Measurements from ENCODE around the gene ODF2.

The ODF2 gene

DNA sequence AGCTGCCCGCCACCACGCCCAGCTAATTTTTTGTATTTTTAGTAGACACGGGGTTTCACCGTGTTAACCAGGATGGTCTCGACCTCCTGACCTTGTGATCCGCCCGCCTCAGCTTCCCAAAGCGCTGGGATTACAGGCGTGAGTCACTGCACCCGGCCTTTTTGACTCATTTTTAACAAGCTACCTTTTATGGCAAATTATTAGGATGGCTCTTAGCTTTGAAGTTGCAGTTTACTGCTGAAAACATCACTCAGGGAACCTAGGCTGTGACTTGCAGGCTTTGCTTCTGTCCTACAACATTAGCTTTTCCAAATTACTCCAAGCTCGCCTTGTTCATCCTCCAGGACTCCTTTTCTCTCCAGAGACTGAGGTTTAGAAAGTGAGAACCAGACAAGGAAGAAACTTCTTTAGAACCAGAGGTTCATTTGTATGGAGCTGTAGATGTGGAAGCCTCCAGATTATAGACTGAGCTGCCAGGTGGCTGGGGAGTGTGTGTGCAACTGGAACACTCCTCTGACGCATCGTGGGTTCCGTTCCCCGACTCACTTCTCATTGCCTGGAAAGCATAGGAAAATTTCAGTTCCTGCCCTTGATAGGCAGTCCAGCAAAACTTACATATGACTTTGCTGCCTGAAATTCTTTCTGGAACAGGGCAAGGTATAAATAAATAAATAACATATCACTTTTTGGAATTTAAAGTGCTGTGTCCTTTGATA, 72.8 kb downstream of the ODF2 start:
- no peak for DNase-seq (ENCODE audit: low read depth in 2 of 2)

GRCh38 chr9:128529191-128529590, 73.4 kb downstream of the ODF2 start:
- no peak for DNase-seq (ENCODE audit: low read depth in 2 of 2)

DNA sequence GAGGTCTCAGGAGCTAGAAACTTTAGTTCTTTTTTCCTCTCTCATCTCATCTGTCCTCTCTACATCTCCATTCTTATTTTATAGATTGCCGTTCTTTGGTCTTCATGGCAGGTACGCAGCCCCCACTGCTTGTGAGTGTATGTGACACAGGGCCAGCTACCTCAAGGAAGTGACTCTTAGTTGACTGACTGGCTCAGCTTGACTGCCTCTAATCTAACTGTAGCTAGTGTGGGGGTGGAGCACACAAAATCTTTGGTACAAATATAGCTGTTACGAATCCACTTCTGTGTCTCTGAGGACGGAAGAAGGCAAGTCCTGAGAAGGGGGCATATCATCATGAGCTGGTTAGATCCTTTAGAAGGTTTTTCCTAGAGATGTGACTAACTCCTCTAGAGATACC, 76.8 kb downstream of the ODF2 start:
- no peak for DNase-seq (ENCODE audit: low read depth in 2 of 2)

GRCh38 chr9:128540634-128541360, 85.0 kb downstream of the ODF2 start:
- no peak for DNase-seq (ENCODE audit: low read depth in 2 of 2)

DNA sequence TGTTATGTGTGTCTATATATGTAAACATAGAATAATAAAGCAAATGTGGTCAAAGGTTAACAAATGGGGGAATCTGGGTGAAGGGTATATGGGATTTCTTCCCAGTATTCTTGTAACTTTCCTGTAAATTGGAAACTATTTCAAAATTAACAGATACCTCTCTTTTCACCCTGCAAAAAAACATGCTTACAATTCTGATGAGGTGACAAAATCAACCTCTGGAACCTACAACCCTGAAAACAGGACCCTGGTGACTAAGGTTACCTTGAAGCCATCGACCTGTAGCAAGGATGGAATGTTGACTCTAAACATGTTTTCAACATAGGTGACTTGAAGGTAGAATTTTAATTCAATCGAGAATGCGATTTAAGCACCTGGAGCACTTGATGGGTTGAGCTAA, 90.7 kb downstream of the ODF2 start:
- no peak for DNase-seq (ENCODE audit: low read depth in 2 of 2)

DNA sequence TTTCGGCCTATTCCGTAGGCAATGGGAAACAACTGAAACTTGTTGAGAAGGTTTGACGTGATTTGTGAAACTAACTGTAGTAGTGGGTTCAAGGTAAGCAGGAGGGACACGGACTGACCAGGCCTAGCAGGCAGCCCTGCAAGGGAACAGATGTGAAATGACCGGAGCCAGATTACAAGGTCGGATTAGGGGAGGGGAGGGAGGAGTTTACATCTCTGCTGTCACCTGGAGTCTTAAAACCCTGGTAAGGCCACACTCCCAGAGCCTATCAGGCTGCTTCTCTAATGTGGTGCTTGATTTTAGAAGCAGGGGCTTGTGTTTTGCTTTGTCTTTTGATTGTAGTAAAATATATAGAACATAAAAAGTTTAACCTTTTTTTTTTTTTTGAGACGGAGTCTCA, 93.1 kb downstream of the ODF2 start:
- no peak for DNase-seq (ENCODE audit: low read depth in 2 of 2)

DNA sequence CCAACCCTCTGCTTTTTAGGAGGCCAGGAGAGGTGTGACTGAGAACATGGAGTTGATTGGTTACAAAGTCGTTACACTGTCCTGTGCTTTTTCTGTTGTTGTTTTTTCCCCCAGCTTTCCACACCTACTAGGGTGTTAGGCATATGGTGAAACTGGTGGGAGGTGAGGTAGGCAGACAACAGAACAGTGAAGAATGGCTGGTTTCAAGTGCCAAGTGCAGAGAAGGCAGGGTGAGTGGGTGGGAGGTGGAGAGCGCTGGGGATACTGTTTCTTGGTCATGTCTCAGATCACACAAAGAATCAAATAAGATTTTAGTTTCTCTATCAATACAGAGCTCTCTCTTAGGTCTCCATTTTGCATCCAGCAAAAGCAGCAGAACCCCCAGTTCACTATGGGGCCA, 94.4 kb downstream of the ODF2 start:
- peak in 1 of 2 donors; percentile 41 for DNase-seq (ENCODE audit: low read depth in 2 of 2)
